GM12873 (cell line): ENCODE results near the gene NECTIN1.

ENCODE experiments used
- CTCF ChIP-seq: IDR thresholded peaks from 2 replicates; pipeline ENCODE4 v1.5.1; 2012; ENCODE audit warnings: low read depth, mild to moderate bottlenecking, moderate library complexity, low read length, control low read depth; ENCODE audit not compliant: insufficient read depth; ENCODE audit errors: missing control alignments

Gene NECTIN1

GRCh38 chr11:119700536-119701346 lies 28.3 kb downstream of the NECTIN1 start:
- no peak for TF ChIP-seq CTCF

- TF ChIP-seq CTCF: no peak
Measured at GRCh38 chr11:119700030-119700429, 29.0 kb downstream of the NECTIN1 start.

GRCh38 chr11:119699227-119699626 lies 29.8 kb downstream of the NECTIN1 start:
- no peak for TF ChIP-seq CTCF

- TF ChIP-seq CTCF: no peak
Measured at GRCh38 chr11:119697882-119698281, 31.1 kb downstream of the NECTIN1 start.

- no peak for TF ChIP-seq CTCF
Measured at GRCh38 chr11:119697445-119697844, 31.6 kb downstream of the NECTIN1 start.

- TF ChIP-seq CTCF: no peak
Measured at GRCh38 chr11:119696378-119697222, 32.4 kb downstream of the NECTIN1 start.

- peak; percentile 23 for TF ChIP-seq CTCF
Measured at GRCh38 chr11:119694334-119694733, 34.7 kb downstream of the NECTIN1 start.
